ENCODE measurements around the gene LCE2B. TPM values are rescaled to one million over a fixed set of nuclear protein-coding genes. Genes with fewer than 3 reads are reported as not detected.

Gene LCE2B
- total RNA-seq, 1 donor from 2014 or later = not detected

DNA sequence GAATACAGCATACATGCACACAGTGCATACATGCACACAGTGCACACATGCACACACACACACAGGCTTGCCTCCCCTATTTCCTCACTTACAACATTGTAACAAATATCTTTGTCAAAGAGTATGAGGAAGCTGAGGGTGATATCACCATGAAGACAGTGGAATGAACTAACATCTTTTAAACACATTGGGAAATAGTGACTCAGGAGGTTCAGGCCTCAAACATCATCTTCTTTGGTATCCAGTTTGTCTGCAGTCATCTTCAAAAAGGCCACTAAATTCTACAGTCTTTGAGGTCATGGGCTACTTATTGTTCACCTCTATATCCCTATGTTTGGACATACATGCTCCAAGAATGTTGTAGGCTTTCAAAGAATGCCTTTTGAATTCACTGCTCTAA, 2.1 kb upstream of the LCE2B start:
- DNase-seq = no peak
- Mint-ChIP-seq H3K9me3 (ENCODE audit: unreplicated experiment) (peaks cover 3% of the 10 kb centered on the region), H3K27ac (ENCODE audit: unreplicated experiment) (no peak overlapping the region), H3K27me3 (ENCODE audit: unreplicated experiment) (peaks cover 3% of the 10 kb centered on the region), H3K4me3 (ENCODE audit: unreplicated experiment) (no peak overlapping the region), H3K4me1 (ENCODE audit: low read depth, unreplicated experiment) (no peaks in the 10 kb centered on the region), H3K36me3 (ENCODE audit: unreplicated experiment) (no peaks in the 10 kb centered on the region)
- TF ChIP-seq, protein P1, sequence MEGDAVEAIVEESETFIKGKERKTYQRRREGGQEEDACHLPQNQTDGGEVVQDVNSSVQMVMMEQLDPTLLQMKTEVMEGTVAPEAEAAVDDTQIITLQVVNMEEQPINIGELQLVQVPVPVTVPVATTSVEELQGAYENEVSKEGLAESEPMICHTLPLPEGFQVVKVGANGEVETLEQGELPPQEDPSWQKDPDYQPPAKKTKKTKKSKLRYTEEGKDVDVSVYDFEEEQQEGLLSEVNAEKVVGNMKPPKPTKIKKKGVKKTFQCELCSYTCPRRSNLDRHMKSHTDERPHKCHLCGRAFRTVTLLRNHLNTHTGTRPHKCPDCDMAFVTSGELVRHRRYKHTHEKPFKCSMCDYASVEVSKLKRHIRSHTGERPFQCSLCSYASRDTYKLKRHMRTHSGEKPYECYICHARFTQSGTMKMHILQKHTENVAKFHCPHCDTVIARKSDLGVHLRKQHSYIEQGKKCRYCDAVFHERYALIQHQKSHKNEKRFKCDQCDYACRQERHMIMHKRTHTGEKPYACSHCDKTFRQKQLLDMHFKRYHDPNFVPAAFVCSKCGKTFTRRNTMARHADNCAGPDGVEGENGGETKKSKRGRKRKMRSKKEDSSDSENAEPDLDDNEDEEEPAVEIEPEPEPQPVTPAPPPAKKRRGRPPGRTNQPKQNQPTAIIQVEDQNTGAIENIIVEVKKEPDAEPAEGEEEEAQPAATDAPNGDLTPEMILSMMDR (IDR thresholded peaks at IDR 0.05; ENCODE audit: partially characterized antibody, unreplicated experiment) = no peak

DNA sequence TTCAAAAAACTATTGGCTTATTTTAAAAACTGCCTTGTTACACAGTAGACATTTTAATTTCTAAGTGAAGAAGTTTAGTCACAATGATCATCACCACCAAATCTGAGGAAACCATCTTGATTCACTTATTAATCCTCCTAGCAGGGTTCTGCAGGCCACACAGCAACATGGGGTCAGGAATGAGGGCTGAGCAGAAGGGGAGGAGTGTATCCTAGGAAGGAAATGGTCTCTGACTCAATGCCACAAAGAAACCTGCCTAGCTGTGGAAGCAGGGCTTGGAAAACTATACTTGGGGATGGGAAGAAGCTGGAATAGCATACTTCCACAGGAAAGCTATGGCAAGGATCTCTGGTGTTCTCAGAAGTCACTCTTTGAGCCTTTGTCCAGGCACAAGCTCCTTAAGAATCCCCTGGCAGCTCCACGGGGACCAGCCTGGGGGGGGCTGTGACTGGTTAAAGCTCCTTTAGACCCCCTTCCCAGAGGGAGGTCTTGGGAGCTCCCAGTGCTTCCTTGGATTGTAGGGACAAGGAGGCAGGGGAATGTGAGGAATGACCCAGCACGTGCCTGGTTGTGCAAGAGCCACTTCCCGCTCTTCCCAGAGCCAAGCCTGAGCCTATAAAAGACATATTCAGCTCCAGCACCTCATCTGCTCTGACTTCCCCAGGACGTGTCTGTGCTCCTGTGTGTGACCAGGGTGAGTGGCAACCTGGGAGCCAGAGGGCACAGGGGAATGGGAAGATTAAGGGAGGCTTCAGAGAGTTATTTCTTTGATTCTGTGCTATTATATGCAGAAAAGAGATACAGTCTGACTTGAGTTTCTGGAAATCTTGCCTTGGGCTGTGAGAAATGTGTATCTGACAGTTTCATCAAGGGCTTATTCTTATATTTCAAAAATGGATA, 12.0 kb downstream of the LCE2B start, which contains the start of gene LCE2A:
Gene LCE2A (plus strand): TSS at position 645 of the 900 bp plus-strand sequence. CDS start 557 bp downstream, outside the sequence.
- H3K4me3 Mint-ChIP-seq (ENCODE audit: unreplicated experiment) = no peak within 1 kb of the TSS
- H3K27ac Mint-ChIP-seq (ENCODE audit: unreplicated experiment) = no peak within 1 kb of the TSS

DNA sequence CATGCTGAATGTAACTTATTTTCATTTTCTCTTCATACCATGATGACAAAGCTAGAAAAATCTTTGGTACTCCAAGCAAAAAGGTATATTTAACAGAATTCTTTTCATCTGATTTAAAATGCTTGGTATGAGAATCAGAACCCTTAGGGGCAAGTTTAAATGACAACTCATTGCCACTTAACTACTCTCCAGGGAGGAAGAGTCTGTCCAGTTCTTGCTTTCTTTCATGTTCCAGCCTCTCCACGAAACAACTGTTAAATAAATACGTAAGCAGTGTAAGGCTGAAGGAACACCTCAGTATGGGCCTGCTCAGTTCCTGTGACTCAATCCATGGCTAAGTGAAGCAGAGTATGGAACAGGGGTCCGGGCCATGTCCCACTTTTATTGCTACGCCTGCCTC, 13.8 kb downstream of the LCE2B start:
- Mint-ChIP-seq H3K36me3 (ENCODE audit: unreplicated experiment) (no peaks in the 10 kb centered on the region), H3K27me3 (ENCODE audit: unreplicated experiment) (no peaks in the 10 kb centered on the region), H3K4me1 (ENCODE audit: low read depth, unreplicated experiment) (peaks cover 4% of the 10 kb centered on the region), H3K4me3 (ENCODE audit: unreplicated experiment) (no peak overlapping the region), H3K27ac (ENCODE audit: unreplicated experiment) (no peak overlapping the region), H3K9me3 (ENCODE audit: unreplicated experiment) (no peaks in the 10 kb centered on the region)
- no peak for DNase-seq
- TF ChIP-seq, protein P1 (IDR thresholded peaks at IDR 0.05; ENCODE audit: partially characterized antibody, unreplicated experiment) = no peak

More for the DNA sequence above, 12.0 kb downstream of the LCE2B start, which contains the start of gene LCE2A:
- Mint-ChIP-seq H3K36me3 (ENCODE audit: unreplicated experiment) (no peaks in the 10 kb centered on the region), H3K4me1 (ENCODE audit: low read depth, unreplicated experiment) (peaks cover 4% of the 10 kb centered on the region), H3K27me3 (ENCODE audit: unreplicated experiment) (no peaks in the 10 kb centered on the region), H3K9me3 (ENCODE audit: unreplicated experiment) (no peaks in the 10 kb centered on the region)
- no peak for DNase-seq
- TF ChIP-seq, protein P1 (IDR thresholded peaks at IDR 0.05; ENCODE audit: partially characterized antibody, unreplicated experiment) = no peak

DNA sequence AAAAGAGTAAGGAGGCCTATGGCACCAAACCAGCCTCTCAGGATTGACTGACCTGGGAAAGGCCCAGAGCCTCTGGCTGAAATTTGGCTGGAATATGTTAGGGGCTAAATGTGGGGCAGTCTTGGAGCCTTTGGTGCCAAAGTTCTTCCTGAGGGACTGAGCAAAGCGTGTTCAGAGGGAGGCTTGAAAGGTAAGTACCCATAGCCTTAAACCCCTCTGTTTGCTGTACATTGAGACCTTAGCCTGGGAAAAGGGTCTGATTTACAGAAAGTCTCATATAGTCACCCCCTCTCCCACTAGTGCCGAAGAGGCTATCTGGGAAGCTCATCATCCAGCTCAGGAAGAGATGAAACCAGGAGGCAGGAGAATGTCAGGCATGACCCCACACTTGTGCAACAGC, 21.9 kb downstream of the LCE2B start, which contains the start of gene LCE4A:
Gene LCE4A (plus strand): TSS at position 301 of the 400 bp plus-strand sequence. CDS start 916 bp downstream, outside the sequence.
- H3K27ac Mint-ChIP-seq (ENCODE audit: unreplicated experiment) = no peak within 1 kb of the TSS
- H3K4me3 Mint-ChIP-seq (ENCODE audit: unreplicated experiment) = no peak within 1 kb of the TSS
- H3K36me3 Mint-ChIP-seq (ENCODE audit: unreplicated experiment) = no peaks in the 10 kb centered on the region
- no peak for DNase-seq
- TF ChIP-seq, protein P1 (IDR thresholded peaks at IDR 0.05; ENCODE audit: partially characterized antibody, unreplicated experiment) = no peak
- no peaks in the 10 kb centered on the region for H3K9me3 Mint-ChIP-seq (ENCODE audit: unreplicated experiment)
- H3K27me3 Mint-ChIP-seq (ENCODE audit: unreplicated experiment) = peaks cover 1% of the 10 kb centered on the region
- H3K4me1 Mint-ChIP-seq (ENCODE audit: low read depth, unreplicated experiment) = no peaks in the 10 kb centered on the region

DNA sequence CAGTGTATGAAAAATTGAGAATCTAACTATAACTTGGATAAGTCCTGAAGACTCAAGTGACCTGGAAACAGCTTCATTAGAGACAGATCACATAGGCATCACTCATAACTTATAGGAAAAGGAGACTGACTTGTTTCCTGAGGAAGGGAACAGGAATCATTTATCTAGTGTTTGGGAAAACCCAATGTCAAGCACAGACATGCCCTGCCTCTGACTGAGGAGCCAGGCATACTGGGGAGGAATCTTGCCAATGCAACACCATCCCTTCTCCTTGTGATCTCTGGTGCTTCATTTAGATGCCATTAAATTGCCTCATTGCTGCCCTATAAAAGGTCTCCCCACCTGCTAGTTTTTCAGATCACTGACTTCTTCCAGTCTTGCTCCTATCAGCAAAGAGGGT, 32.3 kb downstream of the LCE2B start:
- Mint-ChIP-seq H3K27ac (ENCODE audit: unreplicated experiment) (no peak overlapping the region), H3K36me3 (ENCODE audit: unreplicated experiment) (no peaks in the 10 kb centered on the region), H3K27me3 (ENCODE audit: unreplicated experiment) (peaks cover 5% of the 10 kb centered on the region), H3K4me3 (ENCODE audit: unreplicated experiment) (no peak overlapping the region), H3K4me1 (ENCODE audit: low read depth, unreplicated experiment) (no peaks in the 10 kb centered on the region), H3K9me3 (ENCODE audit: unreplicated experiment) (peaks cover 11% of the 10 kb centered on the region)
- no peak for DNase-seq
- TF ChIP-seq, protein P1 (IDR thresholded peaks at IDR 0.05; ENCODE audit: partially characterized antibody, unreplicated experiment) = no peak
